Keratinocyte (primary cell): ENCODE data around the gene ADAMTS1. TPM values are rescaled to one million over a fixed set of nuclear protein-coding genes. Genes with fewer than 3 reads are reported as not detected.

Experiments
- DNase-seq: peaks from one replicate; pipeline ENCODE4 v3.0.0-alpha.2; 2011; ENCODE audit warnings: low read depth, missing footprints, low spot score
- FAIRE-seq: peaks from 2 replicates; lab custom pipeline; 2011; peaks lifted over from hg19 to GRCh38; lab: Jason Lieb, UNC
- H2AFZ ChIP-seq: 2 replicates; pipeline ENCODE4 v1.6.0; 2012; ENCODE audit warnings: low read length, control low read depth, inconsistent platforms; ENCODE audit not compliant: control insufficient read depth
- H3K27ac ChIP-seq: 2 replicates; pipeline ENCODE4 v1.5.1; 2011; ENCODE audit warnings: low read length; ENCODE audit not compliant: control insufficient read depth, insufficient read depth
- H3K27me3 ChIP-seq: 3 replicates; pipeline ENCODE4 v1.6.0; 2011; ENCODE audit warnings: low read length; ENCODE audit not compliant: control insufficient read depth, insufficient read depth; ENCODE audit errors: extremely low read depth
- H3K36me3 ChIP-seq, 2 experiments: 2 replicates in 1 of 2; 3 replicates in 1 of 2; pipeline ENCODE4 v1.5.1; 2011; ENCODE audit warnings: low read length in 2 of 2, mild to moderate bottlenecking in 1 of 2; ENCODE audit not compliant: control insufficient read depth in 2 of 2, insufficient read depth in 2 of 2; ENCODE audit errors: extremely low read depth in 1 of 2
- H3K4me1 ChIP-seq: 3 replicates; pipeline ENCODE4 v1.5.1; 2011; ENCODE audit warnings: low read length; ENCODE audit not compliant: control insufficient read depth, insufficient read depth; ENCODE audit errors: extremely low read depth
- H3K4me2 ChIP-seq: 3 replicates; pipeline ENCODE4 v1.6.0; 2011; ENCODE audit warnings: low read depth, low read length; ENCODE audit not compliant: control insufficient read depth, insufficient read depth; ENCODE audit errors: extremely low read depth
- H3K4me3 ChIP-seq, 3 experiments: fragments of 200-600 bp in 1 of 3; sonication (generic) in 1 of 3; 2 replicates in 2 of 3; 3 replicates in 1 of 3; pipeline ENCODE4 v1.5.1; 2011 to 2016; ENCODE audit warnings: low read length in 3 of 3, mild to moderate bottlenecking in 3 of 3, control low read depth in 2 of 3, inconsistent platforms in 1 of 3, low read depth in 1 of 3, mixed read lengths in 1 of 3, mixed run types in 1 of 3, moderate library complexity in 1 of 3; ENCODE audit not compliant: control insufficient read depth in 2 of 3, insufficient read depth in 2 of 3; ENCODE audit errors: extremely low read depth in 1 of 3
- H3K79me2 ChIP-seq: 2 replicates; pipeline ENCODE4 v1.6.0; 2012; ENCODE audit warnings: low read length; ENCODE audit not compliant: control insufficient read depth, insufficient read depth
- H3K9ac ChIP-seq: 3 replicates; pipeline ENCODE4 v1.6.0; 2011; ENCODE audit warnings: low read length; ENCODE audit not compliant: control insufficient read depth, insufficient read depth; ENCODE audit errors: extremely low read depth
- H3K9me1 ChIP-seq: 3 replicates; pipeline ENCODE4 v1.6.0; 2011; ENCODE audit warnings: low read length; ENCODE audit not compliant: control insufficient read depth, insufficient read depth; ENCODE audit errors: extremely low read depth
- H3K9me3 ChIP-seq: 2 replicates; pipeline ENCODE4 v1.5.1; 2012; ENCODE audit warnings: low read depth, low read length; ENCODE audit not compliant: control insufficient read depth
- H4K20me1 ChIP-seq: 3 replicates; pipeline ENCODE4 v1.6.0; 2011; ENCODE audit warnings: low read length; ENCODE audit not compliant: control insufficient read depth, insufficient read depth; ENCODE audit errors: extremely low read depth
- CTCF ChIP-seq, 3 experiments: IDR thresholded peaks in 1 of 3; conservative IDR thresholded peaks in 1 of 3; optimal IDR thresholded peaks in 1 of 3; 2 replicates in 2 of 3; 3 replicates in 1 of 3; pipeline versions ENCODE3 to v1.5.1; 2011; ENCODE audit warnings: low read length in 3 of 3, mild to moderate bottlenecking in 3 of 3, moderate library complexity in 2 of 3, control low read depth in 1 of 3, inconsistent platforms in 1 of 3; ENCODE audit not compliant: insufficient read depth in 2 of 3; ENCODE audit errors: extremely low read depth in 1 of 3
- EZH2 ChIP-seq: IDR thresholded peaks from one replicate; pipeline ENCODE4 v1.6.1; 2012; ENCODE audit warnings: inconsistent platforms, mild to moderate bottlenecking, low read length, moderate library complexity
- dilution Hi-C: fragments of 300-500 bp; cut with MboI; formaldehyde crosslinking; loops from one replicate; pipeline ENCODE4 v1.7.0; 2020; ENCODE audit warnings: low sequenced_read_pairs; ENCODE audit not compliant: extremely low pct_ligation_motif_present
- polyA plus RNA-seq, 5 experiments: library from polyadenylated mRNA; depleted of rRNA in 3 of 5; stranded (reverse) in 3 of 5; stranded (forward) in 1 of 5; unstranded in 1 of 5; fragments of >200 nt; gene quantifications; 1 replicate in 1 of 5; 2 replicates in 3 of 5; 3 replicates in 1 of 5; pipeline versions ENCODE4 v1.2.1 to v1.2.3, GENCODE V29; 2011 to 2012; ENCODE audit warnings: missing spikeins in 2 of 5, low read depth in 1 of 5, low replicate concordance in 1 of 5

ADAMTS1 gene
- polyA plus RNA-seq, 1 donor (not counting 4 experiments of a cell fraction or from before 2014, with no cell fraction given) = 344 TPM

DNA sequence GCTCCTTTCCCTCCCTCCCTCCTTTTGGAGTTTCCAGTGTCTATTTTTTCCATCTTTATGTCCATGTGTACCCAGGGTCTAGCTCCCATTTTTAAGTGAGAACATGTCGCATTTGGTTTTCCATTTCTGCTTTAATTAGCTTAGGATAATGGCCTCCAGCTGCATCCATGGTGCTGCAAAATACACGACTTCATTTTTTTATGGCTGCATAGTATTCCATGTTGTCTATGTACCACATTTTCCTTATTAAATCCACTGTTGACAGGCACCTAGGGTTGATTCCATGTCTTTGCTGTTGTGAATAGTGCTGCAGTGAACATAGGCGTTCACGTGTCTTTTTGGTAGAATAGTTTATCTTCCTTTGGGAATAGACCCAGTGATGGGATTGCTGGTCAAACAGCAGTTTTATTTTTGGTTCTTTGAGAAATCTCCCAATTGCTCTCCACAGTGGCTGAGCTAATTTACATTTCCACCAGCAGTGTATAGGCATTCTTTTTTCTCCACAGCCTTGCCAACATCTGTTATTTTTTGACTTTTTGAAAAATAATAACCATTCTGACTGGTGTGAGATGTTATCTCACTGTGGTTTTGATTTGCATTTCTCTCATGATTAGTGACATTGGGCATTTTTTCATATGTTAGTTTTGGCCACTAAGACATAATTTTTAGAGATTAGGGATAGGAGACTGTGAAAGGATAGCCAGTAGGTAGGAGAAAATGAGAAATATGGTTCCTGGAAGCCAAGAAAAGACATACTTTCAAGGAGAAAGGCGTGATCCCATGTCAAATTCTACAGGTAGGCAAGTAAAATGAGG lies 50.4 kb downstream of the ADAMTS1 start:
- Histone ChIP-seq H3K9me1 (no peaks in the 10 kb centered on the region), H3K27ac (no peak overlapping the region), H3K4me3 (no peak overlapping the region), H3K4me2 (no peak overlapping the region), H3K36me3 (no peaks in the 10 kb centered on the region), H3K27me3 (no peaks in the 10 kb centered on the region), H3K9me3 (no peaks in the 10 kb centered on the region), H3K79me2 (no peaks in the 10 kb centered on the region), H3K4me1 (no peaks in the 10 kb centered on the region), H4K20me1 (no peaks in the 10 kb centered on the region), H3K9ac (no peak overlapping the region), H2AFZ (no peak overlapping the region)
- TF ChIP-seq CTCF (optimal IDR thresholded peaks at IDR 0.05 in 1 of 3, IDR thresholded peaks at IDR 0.05 in 1 of 3, conservative IDR thresholded peaks at IDR 0.05 in 1 of 3; ENCODE audit: extremely low read depth in 1 of 3, insufficient read depth in 2 of 3, low read length in 3 of 3) = no peak
- TF ChIP-seq EZH2 = no peak
- DNase-seq (no peak), FAIRE-seq (no peak)
- dilution Hi-C loops = no loop called here

DNA sequence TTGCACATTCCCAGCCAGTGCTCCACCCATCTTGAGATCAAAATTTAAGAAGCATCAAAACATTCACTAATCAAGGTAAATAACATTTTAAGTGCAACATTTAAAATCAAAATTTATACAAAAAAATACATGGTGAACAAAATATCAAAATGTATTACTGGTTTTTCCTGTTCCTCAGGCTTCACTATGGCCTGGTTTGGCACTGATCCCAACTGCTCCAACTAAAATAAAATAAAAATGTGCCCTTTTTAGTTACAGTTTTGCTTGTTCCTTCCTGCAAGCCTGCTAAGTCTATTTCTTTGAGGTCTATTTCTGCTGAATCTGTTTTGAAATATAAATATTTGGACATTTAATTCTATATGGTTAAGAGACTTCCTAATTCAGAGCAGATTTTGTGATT lies 54.9 kb downstream of the ADAMTS1 start:
- Histone ChIP-seq H3K27me3 (no peaks in the 10 kb centered on the region), H4K20me1 (no peaks in the 10 kb centered on the region), H3K9me1 (no peaks in the 10 kb centered on the region), H3K27ac (no peak overlapping the region), H3K4me2 (no peak overlapping the region), H3K4me1 (no peaks in the 10 kb centered on the region), H3K79me2 (no peaks in the 10 kb centered on the region), H3K9ac (no peak overlapping the region), H3K4me3 (no peak overlapping the region), H3K36me3 (no peaks in the 10 kb centered on the region), H3K9me3 (no peaks in the 10 kb centered on the region), H2AFZ (no peak overlapping the region)
- dilution Hi-C loops = no loop called here
- DNase-seq = no peak
- FAIRE-seq = no peak
- TF ChIP-seq CTCF (optimal IDR thresholded peaks at IDR 0.05 in 1 of 3, IDR thresholded peaks at IDR 0.05 in 1 of 3, conservative IDR thresholded peaks at IDR 0.05 in 1 of 3; ENCODE audit: extremely low read depth in 1 of 3, insufficient read depth in 2 of 3, low read length in 3 of 3) (no peak), EZH2 (no peak)
